ENCODE results near the gene NTM.

NTM gene

GRCh38 chr11:131868629-131869507 is 498.5 kb downstream of the NTM start:
- H3K36me3 ChIP-seq (ENCODE audit: insufficient read depth, low read length) = no peaks in the 10 kb centered on the region
- no peaks in the 10 kb centered on the region for H3K9me3 ChIP-seq (ENCODE audit: insufficient read depth, low read depth, low read length)
- H3K4me1 ChIP-seq (ENCODE audit: insufficient read depth, low read length, poor library complexity, severe bottlenecking) = no peaks in the 10 kb centered on the region
- H3K9ac ChIP-seq (ENCODE audit: low read depth, low read length, poor library complexity, severe bottlenecking) = no peak overlapping the region
- no peaks in the 10 kb centered on the region for H3K9me2 ChIP-seq (replicated peaks; ENCODE audit: low read depth, low read length)
- no peaks in the 10 kb centered on the region for H3K79me2 ChIP-seq (ENCODE audit: insufficient read depth, low read length)
- H3F3A ChIP-seq (ENCODE audit: low read depth) = no peaks in the 10 kb centered on the region
- H3K4me2 ChIP-seq (ENCODE audit: low read depth, low read length, poor library complexity, severe bottlenecking) = no peak overlapping the region
- H2AFZ ChIP-seq (ENCODE audit: low read length) = no peak overlapping the region
- no peak overlapping the region for H3K4me3 ChIP-seq (ENCODE audit: low read length, poor library complexity, severe bottlenecking)
- H4K20me1 ChIP-seq (ENCODE audit: insufficient read depth, low read length, poor library complexity, severe bottlenecking) = no peaks in the 10 kb centered on the region
- H3K27me3 ChIP-seq (ENCODE audit: insufficient read depth, low read length, poor library complexity, severe bottlenecking) = no peaks in the 10 kb centered on the region
- no peak for TF ChIP-seq EZH2phosphoT487 (IDR thresholded peaks at IDR 0.05; ENCODE audit: borderline replicate concordance)
- no peak for TF ChIP-seq CTCF (conservative IDR thresholded peaks at IDR 0.05; ENCODE audit: low read length)

- H3K9me3 ChIP-seq (ENCODE audit: insufficient read depth, low read depth, low read length) = no peaks in the 10 kb centered on the region
- TF ChIP-seq EZH2phosphoT487 (IDR thresholded peaks at IDR 0.05; ENCODE audit: borderline replicate concordance) = no peak
- no peak for TF ChIP-seq CTCF (conservative IDR thresholded peaks at IDR 0.05; ENCODE audit: low read length)
These were observed 499.9 kb downstream of the NTM start for GRCh38 chr11:131870305-131870704.

GRCh38 chr11:131871006-131871405 is 500.6 kb downstream of the NTM start:
- Histone ChIP-seq H3K4me3 (ENCODE audit: low read length, poor library complexity, severe bottlenecking) (no peak overlapping the region), H3K36me3 (ENCODE audit: insufficient read depth, low read length) (no peaks in the 10 kb centered on the region), H3K9me2 (replicated peaks; ENCODE audit: low read depth, low read length) (no peaks in the 10 kb centered on the region), H4K20me1 (ENCODE audit: insufficient read depth, low read length, poor library complexity, severe bottlenecking) (no peaks in the 10 kb centered on the region), H2AFZ (ENCODE audit: low read length) (no peak overlapping the region), H3F3A (ENCODE audit: low read depth) (no peaks in the 10 kb centered on the region), H3K4me2 (ENCODE audit: low read depth, low read length, poor library complexity, severe bottlenecking) (no peak overlapping the region), H3K4me1 (ENCODE audit: insufficient read depth, low read length, poor library complexity, severe bottlenecking) (no peaks in the 10 kb centered on the region), H3K27me3 (ENCODE audit: insufficient read depth, low read length, poor library complexity, severe bottlenecking) (no peaks in the 10 kb centered on the region), H3K9ac (ENCODE audit: low read depth, low read length, poor library complexity, severe bottlenecking) (no peak overlapping the region), H3K79me2 (ENCODE audit: insufficient read depth, low read length) (no peaks in the 10 kb centered on the region), H3K9me3 (ENCODE audit: insufficient read depth, low read depth, low read length) (no peaks in the 10 kb centered on the region)
- no peak for TF ChIP-seq EZH2phosphoT487 (IDR thresholded peaks at IDR 0.05; ENCODE audit: borderline replicate concordance)
- TF ChIP-seq CTCF (conservative IDR thresholded peaks at IDR 0.05; ENCODE audit: low read length) = no peak

More at GRCh38 chr11:131870305-131870704, 499.9 kb downstream of the NTM start:
- Histone ChIP-seq H3K4me3 (ENCODE audit: low read length, poor library complexity, severe bottlenecking) (no peak overlapping the region), H3K9ac (ENCODE audit: low read depth, low read length, poor library complexity, severe bottlenecking) (no peak overlapping the region), H3K9me2 (replicated peaks; ENCODE audit: low read depth, low read length) (no peaks in the 10 kb centered on the region), H3K36me3 (ENCODE audit: insufficient read depth, low read length) (no peaks in the 10 kb centered on the region), H3K4me1 (ENCODE audit: insufficient read depth, low read length, poor library complexity, severe bottlenecking) (no peaks in the 10 kb centered on the region), H3F3A (ENCODE audit: low read depth) (no peaks in the 10 kb centered on the region), H3K79me2 (ENCODE audit: insufficient read depth, low read length) (no peaks in the 10 kb centered on the region), H2AFZ (ENCODE audit: low read length) (no peak overlapping the region), H3K4me2 (ENCODE audit: low read depth, low read length, poor library complexity, severe bottlenecking) (no peak overlapping the region), H3K27me3 (ENCODE audit: insufficient read depth, low read length, poor library complexity, severe bottlenecking) (no peaks in the 10 kb centered on the region), H4K20me1 (ENCODE audit: insufficient read depth, low read length, poor library complexity, severe bottlenecking) (no peaks in the 10 kb centered on the region)

Measured in Loucy (cell line).